HG03045 (cell line): ENCODE results near the gene ACSL4.

Experiments
- ATAC-seq: cut with Tn5 transposase; IDR thresholded peaks from one replicate; pipeline ENCODE4 v1.9.1; 2021; ENCODE audit warnings: mild to moderate bottlenecking, moderate library complexity; ENCODE audit not compliant: unreplicated experiment

Gene ACSL4

DNA sequence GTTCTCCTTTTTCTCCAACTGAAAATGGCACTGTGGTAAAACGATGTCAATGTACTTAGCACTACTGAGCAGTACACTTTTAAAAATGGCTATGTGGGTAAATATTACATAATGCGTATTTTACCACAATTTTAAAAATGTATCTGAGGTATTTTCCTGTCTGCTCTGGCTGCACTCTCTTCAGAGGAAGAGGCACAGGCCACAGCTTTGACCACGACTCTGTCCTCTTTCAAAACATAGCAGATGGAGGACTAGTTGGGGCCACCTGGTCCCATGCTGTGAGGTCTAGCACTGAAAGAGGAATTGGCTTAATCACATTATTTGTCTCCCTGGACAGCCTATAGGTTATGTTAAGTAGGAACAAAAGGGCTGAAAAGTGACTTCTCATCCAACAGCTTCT lies 113.3 kb downstream of the ACSL4 start:
- ATAC-seq, result no peak

DNA sequence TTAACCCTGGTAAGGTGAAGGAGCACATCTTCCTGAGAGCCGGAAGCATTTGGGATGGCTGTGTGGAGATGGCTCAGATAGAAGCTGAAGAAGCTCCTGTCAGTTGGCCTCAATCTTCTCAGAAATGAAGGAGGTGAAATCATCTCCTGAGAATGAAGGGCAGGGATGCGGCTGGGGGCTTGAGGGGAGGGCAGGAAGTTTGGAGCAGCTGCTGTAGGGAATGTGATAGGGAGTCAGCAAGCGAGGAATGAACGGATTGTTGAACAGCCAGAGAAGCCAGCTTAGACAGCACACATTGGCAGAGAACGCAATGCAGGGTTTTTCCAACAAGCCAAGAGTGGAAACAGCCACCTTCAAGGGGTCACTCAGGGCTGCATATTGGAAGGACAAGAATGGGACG lies 118.1 kb downstream of the ACSL4 start:
- no peak for ATAC-seq

- no peak for ATAC-seq
Observed at GRCh38 chrX:109601486-109601885, 131.6 kb downstream of the ACSL4 start.

DNA sequence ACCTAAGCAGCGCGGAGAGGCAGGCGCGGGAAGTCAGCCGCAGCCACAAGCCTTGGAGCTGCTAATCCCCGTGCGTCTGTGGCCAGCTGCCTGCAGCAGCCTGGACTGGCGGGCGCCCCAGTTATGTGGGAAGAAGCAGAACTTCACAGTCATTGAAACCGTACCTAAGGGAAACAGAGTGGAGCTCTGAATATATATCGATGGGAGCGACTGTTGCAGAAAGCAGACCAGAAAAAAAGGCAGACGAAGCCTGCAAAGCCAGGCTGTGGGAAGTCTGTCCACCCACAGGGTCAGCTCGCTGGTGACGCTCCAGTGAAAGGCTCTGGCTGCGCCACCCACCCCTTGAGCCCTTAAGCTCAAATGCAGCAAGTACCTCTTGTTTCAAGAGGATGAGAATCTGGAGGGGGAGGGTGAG lies 132.8 kb downstream of the ACSL4 start:
- no peak for ATAC-seq

- no peak for ATAC-seq
Observed at GRCh38 chrX:109596015-109596414, 137.0 kb downstream of the ACSL4 start.
